Measurements from ENCODE around the gene SRR. TPM values are rescaled to one million over a fixed set of nuclear protein-coding genes. Genes with fewer than 3 reads are reported as not detected.
A peak's percentile ranks its signal among the peaks of the same experiment; 100 is the strongest.

SRR gene
- total RNA-seq, 1 donor from 2014 or later = 17.6 TPM

DNA sequence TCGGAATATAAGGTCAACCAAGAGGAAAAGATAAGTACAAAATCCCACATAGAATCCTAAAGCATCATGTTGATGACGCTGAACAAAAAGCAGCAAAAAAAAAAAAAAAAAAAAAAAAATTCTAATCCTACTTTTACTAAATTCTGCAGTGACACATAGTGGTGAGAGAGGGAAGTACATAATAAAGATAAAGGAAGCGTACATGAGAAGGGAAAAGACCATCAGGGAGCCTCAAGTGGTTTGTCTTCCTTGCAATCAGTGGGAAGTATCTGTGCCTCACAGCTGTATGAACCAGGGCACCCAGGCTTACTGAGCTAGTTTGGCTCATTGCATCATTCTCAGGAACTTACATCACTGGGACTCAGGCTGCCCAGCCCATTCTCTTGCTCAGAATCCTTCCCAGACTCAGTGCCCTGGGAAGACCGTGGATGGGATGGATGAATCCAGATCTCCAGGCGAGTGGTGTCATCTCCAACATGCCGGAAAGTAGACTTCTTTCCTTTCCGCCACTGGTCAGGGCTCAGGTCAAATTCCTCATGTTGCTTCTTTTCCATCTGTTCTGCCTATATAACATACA is 21.4 kb upstream of the SRR start:
- no peak for DNase-seq (ENCODE audit: low spot score in 2 of 2, unreplicated experiment in 2 of 2)
- Mint-ChIP-seq H3K9me3 (no peaks in the 10 kb centered on the region), H3K4me1 (no peaks in the 10 kb centered on the region), H3K4me3 (no peak overlapping the region), H3K36me3 (peaks cover 34% of the 10 kb centered on the region), H3K27me3 (ENCODE audit: low read depth) (no peaks in the 10 kb centered on the region), H3K27ac (peak overlapping the region; percentile 34)
- peak; percentile 83 for TF ChIP-seq CTCF (IDR thresholded peaks at IDR 0.05; ENCODE audit: unreplicated experiment)

GRCh38 chr17:2283302-2283701 is 20.4 kb upstream of the SRR start:
- no peak overlapping the region for H3K4me3 Mint-ChIP-seq
- no peaks in the 10 kb centered on the region for H3K27me3 Mint-ChIP-seq (ENCODE audit: low read depth)
- H3K36me3 Mint-ChIP-seq = peaks cover 38% of the 10 kb centered on the region
- no peak overlapping the region for H3K27ac Mint-ChIP-seq
- H3K9me3 Mint-ChIP-seq = no peaks in the 10 kb centered on the region
- DNase-seq (ENCODE audit: low spot score in 2 of 2, unreplicated experiment in 2 of 2) = no peak
- H3K4me1 Mint-ChIP-seq = no peaks in the 10 kb centered on the region
- TF ChIP-seq CTCF (IDR thresholded peaks at IDR 0.05; ENCODE audit: unreplicated experiment) = no peak

GRCh38 chr17:2289878-2290478 is 13.8 kb upstream of the SRR start:
- H3K4me1 Mint-ChIP-seq = no peaks in the 10 kb centered on the region
- TF ChIP-seq CTCF (IDR thresholded peaks at IDR 0.05; ENCODE audit: unreplicated experiment) = no peak
- no peak overlapping the region for H3K4me3 Mint-ChIP-seq
- no peaks in the 10 kb centered on the region for H3K9me3 Mint-ChIP-seq
- H3K27me3 Mint-ChIP-seq (ENCODE audit: low read depth) = no peaks in the 10 kb centered on the region
- peaks cover 36% of the 10 kb centered on the region for H3K36me3 Mint-ChIP-seq
- no peak overlapping the region for H3K27ac Mint-ChIP-seq
- no peak for DNase-seq (ENCODE audit: low spot score in 2 of 2, unreplicated experiment in 2 of 2)

GRCh38 chr17:2292100-2292499 is 11.7 kb upstream of the SRR start:
- Mint-ChIP-seq H3K27ac (no peak overlapping the region), H3K36me3 (peaks cover 46% of the 10 kb centered on the region), H3K9me3 (no peaks in the 10 kb centered on the region), H3K4me1 (no peaks in the 10 kb centered on the region), H3K4me3 (no peak overlapping the region), H3K27me3 (ENCODE audit: low read depth) (no peaks in the 10 kb centered on the region)
- no peak for TF ChIP-seq CTCF (IDR thresholded peaks at IDR 0.05; ENCODE audit: unreplicated experiment)
- DNase-seq (ENCODE audit: low spot score in 2 of 2, unreplicated experiment in 2 of 2) = no peak

DNA sequence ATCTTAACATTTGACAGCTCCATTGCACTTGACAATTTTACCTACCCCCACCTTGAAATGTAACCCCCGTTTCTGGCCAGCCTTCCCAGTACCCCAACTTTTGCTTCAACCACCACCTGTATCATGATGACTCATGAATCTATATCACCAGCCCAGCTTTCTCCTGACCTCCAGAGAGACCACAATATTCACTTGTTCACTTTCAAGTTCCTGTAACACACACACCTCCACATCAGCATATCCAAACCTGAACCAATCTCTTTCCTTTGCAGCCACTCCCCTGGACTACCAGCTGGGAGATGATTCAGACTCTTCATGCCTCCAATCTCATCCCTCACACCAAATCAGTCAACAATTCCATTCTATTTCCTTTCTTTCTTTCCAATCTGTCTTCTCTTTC is 8.2 kb upstream of the SRR start:
- no peaks in the 10 kb centered on the region for H3K4me1 Mint-ChIP-seq
- H3K9me3 Mint-ChIP-seq = no peaks in the 10 kb centered on the region
- no peak overlapping the region for H3K27ac Mint-ChIP-seq
- H3K4me3 Mint-ChIP-seq = no peak overlapping the region
- H3K27me3 Mint-ChIP-seq (ENCODE audit: low read depth) = no peaks in the 10 kb centered on the region
- no peak for DNase-seq (ENCODE audit: low spot score in 2 of 2, unreplicated experiment in 2 of 2)
- H3K36me3 Mint-ChIP-seq = peaks cover 45% of the 10 kb centered on the region
- no peak for TF ChIP-seq CTCF (IDR thresholded peaks at IDR 0.05; ENCODE audit: unreplicated experiment)
